NB4 (cell line): ENCODE results near the gene ISG15.

Experiments used
- MYC ChIP-seq: IDR thresholded peaks from 2 replicates; pipeline ENCODE4 v1.6.1; 2011; ENCODE audit warnings: low read depth, low read length
- TF ChIP-seq, protein P1 (sequence below): IDR thresholded peaks from one replicate; pipeline ENCODE4 v1.5.1; 2012; ENCODE audit warnings: low read depth, low read length

DNA sequence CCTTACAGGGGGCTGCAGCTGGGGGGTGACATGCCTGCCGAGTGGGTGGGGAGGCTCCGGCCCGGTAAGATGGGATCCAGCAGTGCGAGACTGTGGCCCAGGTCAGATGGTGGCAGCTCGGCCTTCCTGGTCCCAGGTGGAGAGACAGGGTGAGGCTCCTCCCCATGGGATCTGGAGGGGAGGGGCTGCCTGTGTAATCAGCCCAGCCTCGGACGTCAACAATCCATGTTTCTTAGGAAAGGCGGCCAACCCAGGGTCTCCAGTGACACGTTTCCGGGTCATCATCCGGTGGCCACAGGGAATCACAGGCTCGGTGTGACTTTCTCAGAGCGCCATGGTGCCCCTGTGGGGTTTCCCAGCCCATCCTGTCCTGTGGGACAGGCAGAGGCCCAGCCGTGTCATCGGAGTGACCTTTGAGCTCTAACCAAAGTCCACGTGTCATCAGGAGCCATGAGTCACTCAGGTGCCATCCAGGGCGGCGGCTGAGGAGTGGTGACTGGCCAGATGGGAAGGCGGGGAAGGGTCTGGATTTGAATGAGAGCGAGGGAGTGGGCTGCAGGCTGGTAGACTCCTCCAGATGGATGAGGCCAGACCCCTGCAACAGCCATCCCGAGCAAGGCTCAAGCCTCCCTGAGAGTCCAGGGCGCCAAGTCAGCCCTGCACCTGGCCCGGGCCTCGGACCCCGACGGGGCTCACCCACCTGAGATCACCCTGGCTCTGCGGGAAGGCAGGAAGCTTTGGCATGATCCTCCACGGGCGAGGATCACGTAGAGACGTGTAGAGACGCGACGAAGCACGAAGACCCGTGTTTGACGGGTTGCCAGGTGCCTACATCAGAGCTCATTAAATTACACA is 6.8 kb upstream of the ISG15 start:
- TF ChIP-seq, protein P1, sequence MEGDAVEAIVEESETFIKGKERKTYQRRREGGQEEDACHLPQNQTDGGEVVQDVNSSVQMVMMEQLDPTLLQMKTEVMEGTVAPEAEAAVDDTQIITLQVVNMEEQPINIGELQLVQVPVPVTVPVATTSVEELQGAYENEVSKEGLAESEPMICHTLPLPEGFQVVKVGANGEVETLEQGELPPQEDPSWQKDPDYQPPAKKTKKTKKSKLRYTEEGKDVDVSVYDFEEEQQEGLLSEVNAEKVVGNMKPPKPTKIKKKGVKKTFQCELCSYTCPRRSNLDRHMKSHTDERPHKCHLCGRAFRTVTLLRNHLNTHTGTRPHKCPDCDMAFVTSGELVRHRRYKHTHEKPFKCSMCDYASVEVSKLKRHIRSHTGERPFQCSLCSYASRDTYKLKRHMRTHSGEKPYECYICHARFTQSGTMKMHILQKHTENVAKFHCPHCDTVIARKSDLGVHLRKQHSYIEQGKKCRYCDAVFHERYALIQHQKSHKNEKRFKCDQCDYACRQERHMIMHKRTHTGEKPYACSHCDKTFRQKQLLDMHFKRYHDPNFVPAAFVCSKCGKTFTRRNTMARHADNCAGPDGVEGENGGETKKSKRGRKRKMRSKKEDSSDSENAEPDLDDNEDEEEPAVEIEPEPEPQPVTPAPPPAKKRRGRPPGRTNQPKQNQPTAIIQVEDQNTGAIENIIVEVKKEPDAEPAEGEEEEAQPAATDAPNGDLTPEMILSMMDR: no peak
- no peak for TF ChIP-seq MYC
